Upper lobe of left lung (tissue), 4 donors: ENCODE results near the gene ATP9B.

Experiments used
- CTCF ChIP-seq, 6 experiments: fragments of 450-650 bp in 4 of 6; fragments of 200-600 bp in 2 of 6; sonication (generic) in 2 of 6; IDR thresholded peaks; one replicate each; pipeline ENCODE4 v1.5.1; 2016 to 2019; ENCODE audit warnings: antibody characterized with exemption in 6 of 6
- EP300 ChIP-seq, 4 donors: sonication (generic); formaldehyde crosslinking; IDR thresholded peaks; one replicate each; pipeline ENCODE4 v1.5.1; 2017; ENCODE audit warnings: antibody characterized with exemption in 4 of 4, control low read depth in 2 of 4
- POLR2A ChIP-seq, 4 donors: fragments of 450-650 bp; IDR thresholded peaks; one replicate each; pipeline ENCODE4 v1.5.1; 2016 to 2017; ENCODE audit warnings: antibody characterized with exemption in 4 of 4, mild to moderate bottlenecking in 2 of 4
- POLR2AphosphoS5 ChIP-seq, 2 donors: sonication (generic); formaldehyde crosslinking; IDR thresholded peaks; one replicate each; pipeline ENCODE4 v1.5.1; 2017; ENCODE audit warnings: antibody characterized with exemption in 2 of 2

DNA sequence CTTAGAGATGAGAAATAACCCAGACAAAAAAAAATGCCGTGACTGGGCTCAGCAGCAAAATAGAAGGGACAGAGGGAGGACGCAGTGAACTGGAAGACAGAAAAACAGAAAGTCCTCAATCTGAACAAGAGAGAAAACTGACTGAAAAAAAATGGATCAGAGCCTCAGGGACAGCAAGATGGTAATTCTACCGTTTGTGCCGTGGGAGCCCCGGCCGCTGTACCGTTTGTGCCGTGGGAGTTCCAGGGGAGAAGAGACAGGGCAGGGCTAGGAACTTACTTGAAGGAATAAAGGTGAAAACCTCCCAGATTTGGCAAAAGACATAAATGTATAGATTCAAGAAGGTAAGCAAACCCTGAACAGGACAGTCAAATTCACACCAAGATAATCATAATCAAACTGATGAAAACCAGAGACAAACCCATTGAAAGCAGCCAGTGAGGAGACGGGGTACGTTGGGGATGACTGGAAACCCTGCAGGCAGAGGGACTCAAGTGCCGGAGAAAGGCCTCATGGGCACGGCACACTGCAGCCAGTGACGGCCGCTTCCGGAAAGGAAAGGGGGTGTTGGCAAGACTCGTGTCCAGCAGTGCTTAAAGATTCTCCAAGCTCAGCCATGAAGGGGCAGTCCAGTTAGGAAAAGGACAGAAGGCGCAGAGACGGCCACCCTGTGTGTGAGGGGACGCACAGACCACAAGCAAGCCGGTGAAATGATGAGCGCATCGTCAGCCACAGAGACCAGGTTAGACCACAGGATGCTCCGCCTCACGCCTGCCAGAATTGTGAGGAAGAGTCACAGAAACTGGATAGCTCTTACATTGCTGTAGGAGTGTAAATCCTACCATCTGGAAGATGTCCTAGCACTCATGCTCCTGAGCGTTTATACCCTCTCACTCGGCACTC, 286.5 kb downstream of the ATP9B start:
- no peak for TF ChIP-seq CTCF (IDR thresholded peaks at IDR 0.05)
- TF ChIP-seq POLR2A (IDR thresholded peaks at IDR 0.05) = no peak
- TF ChIP-seq EP300 (IDR thresholded peaks at IDR 0.05) = no peak
- TF ChIP-seq POLR2AphosphoS5 (IDR thresholded peaks at IDR 0.05) = no peak
